GM10248 (cell line): ENCODE results near the gene TM7SF2.

ENCODE experiments used
- CTCF ChIA-PET: fragments of 300-600 bp; sonication (Branson Sonifier 250); formaldehyde crosslinking; extraction: SDS; loops from one replicate; lab custom pipeline; 2021; ENCODE audit warnings: antibody characterized with exemption; lab: Yijun Ruan, JAX
- POLR2A ChIA-PET: fragments of 350-650 bp; sonication (Branson Sonifier 250); formaldehyde crosslinking; extraction: SDS; loops from one replicate; lab custom pipeline; 2020; ENCODE audit warnings: antibody characterized with exemption; lab: Yijun Ruan, JAX
- DNase-seq: peaks from one replicate; pipeline ENCODE4 v3.0.0; 2012; ENCODE audit errors: extremely low spot score
- CTCF ChIP-seq: IDR thresholded peaks from 2 replicates; pipeline ENCODE4 v1.5.1; 2012; ENCODE audit warnings: mild to moderate bottlenecking, low read depth; ENCODE audit errors: extremely low read depth, missing control alignments, control extremely low read depth

TM7SF2 gene

GRCh38 chr11:65151331-65151899, 39.7 kb downstream of the TM7SF2 start:
- TF ChIP-seq CTCF, result no peak
- ChIA-PET CTCF (interaction anchor here (1.0 to 1.3 kb wide), 2 partner anchors 31 to 41 kb away, joined by 3 read pairs; no protein-coding TSS in a partner anchor), POLR2A (no interaction called here)

GRCh38 chr11:65152122-65152521, 40.5 kb downstream of the TM7SF2 start:
- TF ChIP-seq CTCF, result no peak
- ChIA-PET CTCF (interaction anchor here (1.0 to 1.3 kb wide), 3 partner anchors 30 to 42 kb away, joined by 3 read pairs; no protein-coding TSS in a partner anchor), POLR2A (no interaction called here)

More at GRCh38 chr11:65151331-65151899, 39.7 kb downstream of the TM7SF2 start:
- DNase-seq, result no peak

GRCh38 chr11:65156256-65156655, 44.6 kb downstream of the TM7SF2 start:
- ChIA-PET CTCF (interaction anchor here (0.8 to 1.4 kb wide), 3 partner anchors 26 to 143 kb away, joined by 3 read pairs; partner anchors contain the start of genes ARL2 and CAPN1), POLR2A (no interaction called here)
- TF ChIP-seq CTCF, result no peak
- DNase-seq, result no peak

More at GRCh38 chr11:65152122-65152521, 40.5 kb downstream of the TM7SF2 start:
- no peak for DNase-seq

- ChIA-PET POLR2A (no interaction called here), CTCF (interaction anchor here (0.8 to 1.4 kb wide), 3 partner anchors 25 to 143 kb away, joined by 3 read pairs; partner anchors contain the start of genes ARL2 and CAPN1)
- DNase-seq, result no peak
- TF ChIP-seq CTCF, result no peak
These were observed 45.3 kb downstream of the TM7SF2 start for GRCh38 chr11:65156926-65157325.

GRCh38 chr11:65157336-65157735, 45.7 kb downstream of the TM7SF2 start:
- TF ChIP-seq CTCF, result no peak
- CTCF ChIA-PET, result interaction anchor here (0.8 to 1.4 kb wide), 3 partner anchors 24 to 144 kb away, joined by 3 read pairs; partner anchors contain the start of genes ARL2 and CAPN1
- POLR2A ChIA-PET, result no interaction called here
- DNase-seq, result no peak

GRCh38 chr11:65159012-65159411, 47.3 kb downstream of the TM7SF2 start:
- peak; percentile 55 for DNase-seq
- TF ChIP-seq CTCF, result no peak
- POLR2A ChIA-PET, result no interaction called here
- CTCF ChIA-PET, result interaction anchor here (1.2 kb wide), 1 partner anchor 42 kb away, joined by 3 read pairs; the partner anchor contains the start of gene ZNHIT2
